ENCODE data around the gene PCNX3. TPM values are rescaled to one million over a fixed set of nuclear protein-coding genes. Genes with fewer than 3 reads are reported as not detected.

Gene PCNX3
- total and polyA plus RNA-seq, 2 of the 13 experiments (the other 11 are each of a cell fraction or from before 2014, with no cell fraction given): 16.2 to 23.0 TPM

- BruUV-seq (replicated peaks): no TSS peak
- in situ Hi-C loops (cut with HindIII; ENCODE audit: extremely low pct_ligation_motif_present, low pct_unique_long_range_greater_than_20kb): no loop called here
- TF ChIP-seq ZNF414 (CRISPR knock-in tag; IDR thresholded peaks at IDR 0.05) (no peak), ZSCAN12 (CRISPR knock-in tag; IDR thresholded peaks at IDR 0.05) (no peak), ZKSCAN1 (IDR thresholded peaks at IDR 0.05; ENCODE audit: low read length) (no peak), RBFOX2 (IDR thresholded peaks at IDR 0.05; ENCODE audit: low read depth, low read length) (peak; percentile 62), ZFP91 (CRISPR knock-in tag; IDR thresholded peaks at IDR 0.05; ENCODE audit: borderline replicate concordance) (0 out of 2 replicates have a peak, but pooled peaks have one; percentile 23), IRX3 (CRISPR knock-in tag; IDR thresholded peaks at IDR 0.05; ENCODE audit: borderline replicate concordance, low read depth) (no peak), CCDC6 (CRISPR knock-in tag; IDR thresholded peaks at IDR 0.05) (no peak), TBX3 (IDR thresholded peaks at IDR 0.05; ENCODE audit: borderline replicate concordance) (no peak), HNRNPL (IDR thresholded peaks at IDR 0.05; ENCODE audit: low read depth, low read length) (0 out of 2 replicates have a peak, but pooled peaks have one; percentile 35), ZNF557 (CRISPR knock-in tag; IDR thresholded peaks at IDR 0.05) (no peak), TOE1 (CRISPR knock-in tag; IDR thresholded peaks at IDR 0.05) (no peak), AGO2 (optimal IDR thresholded peaks at IDR 0.05; ENCODE audit: low read depth, low read length) (peak; percentile 92), ZC3H13 (CRISPR knock-in tag; IDR thresholded peaks at IDR 0.05) (no peak), TARDBP (CRISPR knock-in tag; IDR thresholded peaks at IDR 0.05) (no peak), POLR2AphosphoS2 (IDR thresholded peaks at IDR 0.05; ENCODE audit: low read depth, low read length) (peak; percentile 63; the same call in 1 of the 2 replicates), ZNF207 (IDR thresholded peaks at IDR 0.05; ENCODE audit: borderline replicate concordance) (no peak)
- TF ChIP-seq, protein P1, sequence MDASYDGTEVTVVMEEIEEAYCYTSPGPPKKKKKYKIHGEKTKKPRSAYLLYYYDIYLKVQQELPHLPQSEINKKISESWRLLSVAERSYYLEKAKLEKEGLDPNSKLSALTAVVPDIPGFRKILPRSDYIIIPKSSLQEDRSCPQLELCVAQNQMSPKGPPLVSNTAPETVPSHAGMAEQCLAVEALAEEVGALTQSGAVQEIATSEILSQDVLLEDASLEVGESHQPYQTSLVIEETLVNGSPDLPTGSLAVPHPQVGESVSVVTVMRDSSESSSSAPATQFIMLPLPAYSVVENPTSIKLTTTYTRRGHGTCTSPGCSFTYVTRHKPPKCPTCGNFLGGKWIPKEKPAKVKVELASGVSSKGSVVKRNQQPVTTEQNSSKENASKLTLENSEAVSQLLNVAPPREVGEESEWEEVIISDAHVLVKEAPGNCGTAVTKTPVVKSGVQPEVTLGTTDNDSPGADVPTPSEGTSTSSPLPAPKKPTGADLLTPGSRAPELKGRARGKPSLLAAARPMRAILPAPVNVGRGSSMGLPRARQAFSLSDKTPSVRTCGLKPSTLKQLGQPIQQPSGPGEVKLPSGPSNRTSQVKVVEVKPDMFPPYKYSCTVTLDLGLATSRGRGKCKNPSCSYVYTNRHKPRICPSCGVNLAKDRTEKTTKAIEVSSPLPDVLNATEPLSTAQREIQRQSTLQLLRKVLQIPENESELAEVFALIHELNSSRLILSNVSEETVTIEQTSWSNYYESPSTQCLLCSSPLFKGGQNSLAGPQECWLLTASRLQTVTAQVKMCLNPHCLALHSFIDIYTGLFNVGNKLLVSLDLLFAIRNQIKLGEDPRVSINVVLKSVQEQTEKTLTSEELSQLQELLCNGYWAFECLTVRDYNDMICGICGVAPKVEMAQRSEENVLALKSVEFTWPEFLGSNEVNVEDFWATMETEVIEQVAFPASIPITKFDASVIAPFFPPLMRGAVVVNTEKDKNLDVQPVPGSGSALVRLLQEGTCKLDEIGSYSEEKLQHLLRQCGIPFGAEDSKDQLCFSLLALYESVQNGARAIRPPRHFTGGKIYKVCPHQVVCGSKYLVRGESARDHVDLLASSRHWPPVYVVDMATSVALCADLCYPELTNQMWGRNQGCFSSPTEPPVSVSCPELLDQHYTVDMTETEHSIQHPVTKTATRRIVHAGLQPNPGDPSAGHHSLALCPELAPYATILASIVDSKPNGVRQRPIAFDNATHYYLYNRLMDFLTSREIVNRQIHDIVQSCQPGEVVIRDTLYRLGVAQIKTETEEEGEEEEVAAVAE (CRISPR knock-in tag; IDR thresholded peaks at IDR 0.05; ENCODE audit: borderline replicate concordance): no peak
- TF ChIP-seq, protein P2, sequence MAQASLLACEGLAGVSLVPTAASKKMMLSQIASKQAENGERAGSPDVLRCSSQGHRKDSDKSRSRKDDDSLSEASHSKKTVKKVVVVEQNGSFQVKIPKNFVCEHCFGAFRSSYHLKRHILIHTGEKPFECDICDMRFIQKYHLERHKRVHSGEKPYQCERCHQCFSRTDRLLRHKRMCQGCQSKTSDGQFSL (CRISPR knock-in tag; IDR thresholded peaks at IDR 0.05): no peak
Measured at GRCh38 chr11:65607614-65608426, 7.8 kb upstream of the PCNX3 start.

More at GRCh38 chr11:65607614-65608426, 7.8 kb upstream of the PCNX3 start:
- Histone ChIP-seq H3K27me3 (ENCODE audit: control insufficient read depth in 1 of 2, insufficient read depth in 2 of 2, low read length in 2 of 2) (no peaks in the 10 kb centered on the region), H3K9ac (ENCODE audit: insufficient read depth, low read depth, low read length) (no peak overlapping the region), H2AFZ (ENCODE audit: low read length) (no peak overlapping the region), H3K9me3 (ENCODE audit: low read length) (no peaks in the 10 kb centered on the region), H3K79me2 (ENCODE audit: insufficient read depth, low read length) (peaks cover 33% of the 10 kb centered on the region), H3K4me1 (ENCODE audit: insufficient read depth, low read length) (peaks cover 35% of the 10 kb centered on the region), H3K4me2 (ENCODE audit: low read depth, low read length) (no peak overlapping the region), H3K27ac (ENCODE audit: extremely low read length, insufficient read depth, low read length) (no peak overlapping the region), H3K36me3 (replicated peaks in 1 of 2; ENCODE audit: control insufficient read depth in 1 of 2, insufficient read depth in 2 of 2, low read length in 2 of 2) (peaks cover 29 to 76% of the 10 kb centered on the region in 2 experiments), H3K4me3 (replicated peaks in 1 of 3; ENCODE audit: insufficient read depth in 1 of 3, low read depth in 2 of 3, low read length in 3 of 3) (no peak overlapping the region), H4K20me1 (ENCODE audit: insufficient read depth, low read length) (peaks cover 15% of the 10 kb centered on the region; the same call in 1 of the 2 replicates)
- DNase-seq (ENCODE audit: low spot score) (no peak), FAIRE-seq (no peak), ATAC-seq (no peak; the same call in 2 of the 3 replicates)
- POLR2A ChIA-PET: no interaction called here
- intact Hi-C loops (cut with micrococcal nuclease; ENCODE audit: unreplicated experiment): no loop called here
- CTCF ChIA-PET (ENCODE audit: low intra/inter-chr PET ratio, low total read pairs): no interaction called here
- WGBS (ENCODE audit: low lambda C conversion rate): 99% methylated on average over 22 of the region's 37 CpGs
